ENCODE results near the gene PRPF8.

DNA sequence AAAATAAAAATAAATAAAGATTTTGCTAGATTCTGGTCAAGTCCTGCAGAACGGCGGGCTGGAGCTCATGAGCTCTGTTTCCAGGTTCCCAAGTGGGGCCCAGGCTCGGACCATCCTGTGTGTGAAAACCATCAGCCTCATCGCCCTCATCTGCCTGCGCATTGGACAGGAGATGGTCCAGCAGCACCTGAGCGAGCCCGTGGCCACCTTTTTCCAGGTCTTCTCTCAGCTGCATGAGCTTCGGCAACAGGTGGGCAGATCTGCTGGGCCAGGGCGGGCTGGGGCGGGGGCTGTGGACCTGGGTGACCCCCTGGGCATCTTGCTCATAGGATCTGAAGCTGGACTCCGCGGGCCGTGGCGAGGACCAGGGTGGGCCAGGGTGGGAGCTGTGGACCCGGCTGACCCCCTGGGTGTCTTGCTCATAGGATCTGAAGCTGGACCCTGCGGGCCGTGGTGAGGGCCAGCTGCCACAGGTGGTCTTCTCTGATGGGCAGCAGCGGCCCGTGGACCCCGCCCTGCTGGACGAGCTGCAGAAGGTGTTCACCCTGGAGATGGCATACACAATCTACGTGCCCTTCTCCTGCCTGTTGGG is 47.7 kb upstream of the PRPF8 start:
- TF ChIP-seq, protein P1, sequence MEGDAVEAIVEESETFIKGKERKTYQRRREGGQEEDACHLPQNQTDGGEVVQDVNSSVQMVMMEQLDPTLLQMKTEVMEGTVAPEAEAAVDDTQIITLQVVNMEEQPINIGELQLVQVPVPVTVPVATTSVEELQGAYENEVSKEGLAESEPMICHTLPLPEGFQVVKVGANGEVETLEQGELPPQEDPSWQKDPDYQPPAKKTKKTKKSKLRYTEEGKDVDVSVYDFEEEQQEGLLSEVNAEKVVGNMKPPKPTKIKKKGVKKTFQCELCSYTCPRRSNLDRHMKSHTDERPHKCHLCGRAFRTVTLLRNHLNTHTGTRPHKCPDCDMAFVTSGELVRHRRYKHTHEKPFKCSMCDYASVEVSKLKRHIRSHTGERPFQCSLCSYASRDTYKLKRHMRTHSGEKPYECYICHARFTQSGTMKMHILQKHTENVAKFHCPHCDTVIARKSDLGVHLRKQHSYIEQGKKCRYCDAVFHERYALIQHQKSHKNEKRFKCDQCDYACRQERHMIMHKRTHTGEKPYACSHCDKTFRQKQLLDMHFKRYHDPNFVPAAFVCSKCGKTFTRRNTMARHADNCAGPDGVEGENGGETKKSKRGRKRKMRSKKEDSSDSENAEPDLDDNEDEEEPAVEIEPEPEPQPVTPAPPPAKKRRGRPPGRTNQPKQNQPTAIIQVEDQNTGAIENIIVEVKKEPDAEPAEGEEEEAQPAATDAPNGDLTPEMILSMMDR (IDR thresholded peaks at IDR 0.05; ENCODE audit: poor library complexity, severe bottlenecking) = no peak
- TF ChIP-seq EZH2 (IDR thresholded peaks at IDR 0.05; ENCODE audit: borderline replicate concordance, insufficient read depth, low read length, poor library complexity, severe bottlenecking) (no peak), TAF1 (IDR thresholded peaks at IDR 0.05; ENCODE audit: low read depth) (no peak), POLR2AphosphoS5 (IDR thresholded peaks at IDR 0.05) (no peak)

All from neural cell (in vitro differentiated cells).